Fibroblast of the aortic adventitia (primary cell): ENCODE results near the gene CCDC8. TPM values are rescaled to one million over a fixed set of nuclear protein-coding genes. Genes with fewer than 3 reads are reported as not detected.

Experiments used
- DNase-seq: peaks from one replicate; pipeline ENCODE4 v3.0.0-alpha.2; 2010; ENCODE audit warnings: low read depth
- H3K4me3 ChIP-seq: 2 replicates; pipeline ENCODE4 v1.5.1; 2011; ENCODE audit warnings: low read depth, mild to moderate bottlenecking, control low read depth, low read length, moderate library complexity
- CTCF ChIP-seq: IDR thresholded peaks from 2 replicates; pipeline ENCODE4 v1.5.1; 2011; ENCODE audit warnings: mild to moderate bottlenecking, low read length, control low read depth, inconsistent platforms; ENCODE audit not compliant: insufficient read depth
- total RNA-seq: library from RNA; depleted of rRNA; stranded (reverse); fragments of >200 nt; gene quantifications from 2 replicates; pipeline ENCODE4 v1.2.3, GENCODE V29; 2012; ENCODE audit warnings: low replicate concordance

Gene CCDC8
- total RNA-seq, 1 donor: 8.5 TPM

DNA sequence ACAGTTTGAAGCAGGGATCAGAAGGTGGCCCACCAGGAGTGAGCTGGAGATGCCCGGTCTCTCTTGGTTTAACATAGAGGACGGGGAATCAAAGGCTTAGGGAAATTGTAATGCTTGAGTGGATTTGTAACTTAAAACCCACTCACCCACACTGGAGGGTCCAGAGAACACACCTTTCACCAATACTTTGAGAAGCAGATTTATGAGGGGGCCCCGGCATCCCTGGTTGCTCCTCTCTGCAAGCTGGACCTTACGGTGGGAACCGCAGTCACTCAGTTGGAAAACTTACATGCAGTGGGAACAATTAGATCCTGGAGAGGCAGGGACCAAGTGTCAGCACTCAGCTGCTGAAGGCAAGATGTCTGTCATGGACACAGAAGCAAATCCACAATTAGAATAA is 45.9 kb downstream of the CCDC8 start:
- no peak for TF ChIP-seq CTCF

DNA sequence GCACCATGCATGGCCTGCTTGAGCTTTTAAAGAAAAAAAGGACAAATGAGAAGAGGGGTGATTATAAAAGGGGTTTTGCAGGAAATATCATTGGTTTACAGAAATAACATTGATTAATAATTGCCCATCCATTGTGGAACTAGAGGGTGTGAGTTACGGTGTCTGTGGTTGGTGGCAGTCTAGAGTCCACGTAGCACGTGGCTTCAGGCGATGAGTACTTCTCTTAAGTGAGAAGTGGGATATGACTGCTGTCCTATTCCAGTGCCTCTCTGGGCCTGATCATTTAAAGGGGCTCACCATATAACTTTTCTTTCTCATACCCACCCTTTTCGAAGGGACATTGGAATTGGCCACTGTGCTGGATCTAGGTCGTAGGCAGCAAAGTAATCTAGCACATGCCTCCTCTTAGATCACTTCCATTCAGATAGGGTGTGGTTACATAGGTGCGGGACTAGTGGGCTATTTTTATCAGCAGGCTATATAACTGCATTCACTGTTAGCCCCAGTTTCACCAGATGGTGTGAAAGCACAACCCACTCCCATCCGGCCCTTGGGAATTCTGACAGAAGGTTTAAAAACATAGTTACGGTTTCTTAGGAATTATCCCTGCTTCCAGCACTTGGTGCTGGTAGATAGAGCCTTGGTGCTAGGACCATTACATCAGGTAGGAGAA is 46.6 kb downstream of the CCDC8 start:
- DNase-seq: no peak
- H3K4me3 ChIP-seq: no peak overlapping the region
- no peak for TF ChIP-seq CTCF

More for the DNA sequence above, 45.9 kb downstream of the CCDC8 start:
- H3K4me3 ChIP-seq: no peak overlapping the region
- no peak for DNase-seq

GRCh38 chr19:46365561-46365960 is 47.8 kb downstream of the CCDC8 start:
- DNase-seq: no peak
- no peak overlapping the region for H3K4me3 ChIP-seq
- no peak for TF ChIP-seq CTCF

DNA sequence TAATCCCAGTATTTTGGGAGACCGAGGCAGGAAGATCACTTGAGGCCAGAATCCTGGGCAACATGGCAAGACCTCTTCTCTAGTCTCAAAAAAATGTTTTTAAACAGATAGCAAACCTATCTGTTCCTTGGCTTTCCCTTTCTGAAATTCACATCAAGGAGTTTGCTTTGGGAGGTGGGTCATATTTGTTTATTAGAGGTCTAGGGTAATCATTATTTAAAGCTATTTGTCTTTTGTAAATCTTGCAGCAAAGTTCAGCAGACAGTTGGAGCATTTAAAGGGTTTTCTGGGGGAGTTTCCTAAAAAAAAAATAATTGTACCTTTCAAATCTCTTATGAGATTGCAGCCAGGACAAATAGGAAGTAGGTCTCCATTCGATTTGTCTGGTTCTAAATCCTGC is 49.0 kb downstream of the CCDC8 start:
- H3K4me3 ChIP-seq: no peak overlapping the region

DNA sequence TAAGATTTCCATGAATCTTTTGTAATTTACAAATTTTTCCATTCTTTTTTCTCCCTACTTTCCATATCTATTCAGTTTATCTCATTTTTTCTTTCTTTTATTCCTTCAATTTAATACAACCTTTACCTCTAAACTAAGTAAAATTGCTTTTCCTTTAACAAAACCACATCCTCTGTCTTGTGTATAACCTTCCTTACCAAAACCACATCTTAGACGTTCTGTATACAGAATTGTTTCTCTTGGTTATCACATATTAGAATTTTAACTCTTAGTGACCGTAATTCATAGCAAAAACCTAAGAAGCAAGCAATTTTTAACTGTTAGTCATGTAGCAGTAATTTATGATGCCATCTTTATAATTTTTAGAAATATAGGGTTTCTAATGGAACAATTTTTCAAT is 51.4 kb downstream of the CCDC8 start:
- TF ChIP-seq CTCF: no peak
- DNase-seq: no peak
- H3K4me3 ChIP-seq: no peak overlapping the region

More for the DNA sequence above, 49.0 kb downstream of the CCDC8 start:
- no peak for TF ChIP-seq CTCF
- DNase-seq: no peak

Other genes with a start within 250 kb of the CCDC8 start
- gene IGFL1, start 183.8 kb downstream of the CCDC8 start, total RNA-seq: not detected in 2 replicates
- gene HIF3A, start 116.5 kb downstream of the CCDC8 start, total RNA-seq: 0.49 and 0.99 TPM in 2 replicates
- gene PPP5C, start 66.5 kb downstream of the CCDC8 start, total RNA-seq: 14.9 and 52.4 TPM in 2 replicates
- gene PNMA8C, start 15.4 kb upstream of the CCDC8 start, total RNA-seq: not detected in 2 replicates
- gene PNMA8A, start 58.0 kb upstream of the CCDC8 start, total RNA-seq: 2.1 and 2.3 TPM in 2 replicates
- gene PNMA8B, start 82.3 kb upstream of the CCDC8 start, total RNA-seq: 1.6 and 6.3 TPM in 2 replicates
- gene CALM3, start 187.8 kb upstream of the CCDC8 start, total RNA-seq: 112 and 210 TPM in 2 replicates
- 11.4 and 23.2 TPM in 2 replicates for gene PTGIR, start 211.5 kb upstream of the CCDC8 start, total RNA-seq
- gene GNG8, start 222.6 kb upstream of the CCDC8 start, total RNA-seq: not detected in 2 replicates
- gene DACT3, start 247.6 kb upstream of the CCDC8 start, total RNA-seq: 5.1 and 17.5 TPM in 2 replicates